Liver (tissue), 9 donors: ENCODE data around the gene ATG9B. TPM values are rescaled to one million over a fixed set of nuclear protein-coding genes. Genes with fewer than 3 reads are reported as not detected.

Experiments
- DNase-seq: peaks from one replicate; pipeline ENCODE4 v3.0.0-alpha.2; 2017; ENCODE audit warnings: low spot score
- H3K27ac ChIP-seq, 2 donors: one replicate each; pipeline ENCODE4 v1.7.0; 2013; ENCODE audit warnings: inconsistent platforms in 2 of 2, low read length in 2 of 2, control low read depth in 1 of 2, low read depth in 1 of 2, mild to moderate bottlenecking in 1 of 2
- H3K27me3 ChIP-seq, 4 donors: one replicate each; pipeline versions ENCODE4 v1.6.1 to v1.7.0; 2013; ENCODE audit warnings: low read length in 3 of 4, inconsistent platforms in 1 of 4, mild to moderate bottlenecking in 1 of 4, moderate library complexity in 1 of 4; ENCODE audit not compliant: control insufficient read depth in 4 of 4, insufficient read depth in 4 of 4
- H3K36me3 ChIP-seq, 4 donors: one replicate each; pipeline versions ENCODE4 v1.6.1 to v1.7.0; 2013; ENCODE audit warnings: low read length in 3 of 4, mild to moderate bottlenecking in 3 of 4, low read depth in 1 of 4, moderate library complexity in 1 of 4; ENCODE audit not compliant: control insufficient read depth in 4 of 4, insufficient read depth in 3 of 4
- H3K4me1 ChIP-seq, 4 donors: one replicate each; pipeline versions ENCODE4 v1.6.1 to v1.7.0; 2013; ENCODE audit warnings: low read length in 3 of 4, mild to moderate bottlenecking in 3 of 4, moderate library complexity in 1 of 4; ENCODE audit not compliant: control insufficient read depth in 4 of 4, insufficient read depth in 4 of 4
- H3K4me3 ChIP-seq, 3 donors: one replicate each; pipeline versions ENCODE4 v1.6.1 to v1.7.0; 2013; ENCODE audit warnings: low read length in 3 of 3, control low read depth in 1 of 3, low read depth in 1 of 3, mild to moderate bottlenecking in 1 of 3
- H3K9ac ChIP-seq, 2 donors: one replicate each; pipeline ENCODE4 v1.7.0; 2013; ENCODE audit warnings: low read length in 2 of 2, mild to moderate bottlenecking in 2 of 2, moderate library complexity in 2 of 2, control low read depth in 1 of 2, low read depth in 1 of 2
- H3K9me3 ChIP-seq, 4 donors: one replicate each; pipeline versions ENCODE4 v1.6.1 to v1.7.0; 2013; ENCODE audit warnings: low read length in 3 of 4; ENCODE audit not compliant: control insufficient read depth in 4 of 4
- ATF3 ChIP-seq: IDR thresholded peaks from 2 replicates; pipeline ENCODE4 v1.6.1; 2016; ENCODE audit warnings: antibody characterized with exemption
- CTCF ChIP-seq: fragments of 150-350 bp; IDR thresholded peaks from 2 replicates; pipeline ENCODE4 v1.5.1; 2017; ENCODE audit warnings: improper control_type of control experiment, low read depth, low read length; ENCODE audit not compliant: missing input control
- EGR1 ChIP-seq, 2 donors: IDR thresholded peaks; 2 replicates each; pipeline ENCODE4 v1.6.1; 2016 to 2018; ENCODE audit warnings: antibody characterized with exemption in 2 of 2, low read depth in 2 of 2
- FOXA1 ChIP-seq: IDR thresholded peaks from 2 replicates; pipeline ENCODE4 v1.6.1; 2016; ENCODE audit warnings: antibody characterized with exemption
- FOXA2 ChIP-seq: IDR thresholded peaks from 2 replicates; pipeline ENCODE4 v1.6.1; 2016; ENCODE audit warnings: antibody characterized with exemption
- GABPA ChIP-seq, 2 donors: IDR thresholded peaks in 1 of 2; conservative IDR thresholded peaks in 1 of 2; 2 replicates each; pipeline ENCODE4 v1.6.1; 2016; ENCODE audit warnings: antibody characterized with exemption in 2 of 2, mild to moderate bottlenecking in 1 of 2, moderate library complexity in 1 of 2
- HNF4A ChIP-seq, 2 donors: conservative IDR thresholded peaks; 2 replicates each; pipeline ENCODE4 v1.6.1; 2016; ENCODE audit warnings: antibody characterized with exemption in 2 of 2, mild to moderate bottlenecking in 2 of 2
- HNF4G ChIP-seq: IDR thresholded peaks from 2 replicates; pipeline ENCODE4 v1.6.1; 2016; ENCODE audit warnings: antibody characterized with exemption
- JUND ChIP-seq, 2 donors: IDR thresholded peaks; 2 replicates each; pipeline ENCODE4 v1.6.1; 2016; ENCODE audit warnings: antibody characterized with exemption in 2 of 2
- NR2F2 ChIP-seq: IDR thresholded peaks from 2 replicates; pipeline ENCODE4 v1.6.1; 2016; ENCODE audit warnings: antibody characterized with exemption
- RAD21 ChIP-seq, 2 donors: IDR thresholded peaks; 2 replicates each; pipeline ENCODE4 v1.6.1; 2016; ENCODE audit warnings: antibody characterized with exemption in 2 of 2, mild to moderate bottlenecking in 2 of 2
- REST ChIP-seq: IDR thresholded peaks from 2 replicates; pipeline ENCODE4 v1.6.1; 2016; ENCODE audit warnings: antibody characterized with exemption, mild to moderate bottlenecking
- RXRA ChIP-seq, 2 donors: IDR thresholded peaks; 2 replicates each; pipeline ENCODE4 v1.6.1; 2017 to 2018; ENCODE audit warnings: antibody characterized with exemption in 2 of 2, mild to moderate bottlenecking in 1 of 2
- SP1 ChIP-seq: IDR thresholded peaks from 2 replicates; pipeline ENCODE4 v1.6.1; 2018; ENCODE audit warnings: antibody characterized with exemption, mild to moderate bottlenecking
- TAF1 ChIP-seq: conservative IDR thresholded peaks from 2 replicates; pipeline ENCODE4 v1.6.1; 2016; ENCODE audit warnings: antibody characterized with exemption, mild to moderate bottlenecking
- YY1 ChIP-seq: IDR thresholded peaks from 2 replicates; pipeline ENCODE4 v1.6.1; 2016; ENCODE audit warnings: antibody characterized with exemption, mild to moderate bottlenecking
- ZBTB33 ChIP-seq: IDR thresholded peaks from 2 replicates; pipeline ENCODE4 v1.6.1; 2016; ENCODE audit warnings: antibody characterized with exemption
- WGBS: extraction: QIAGEN DNeasy Blood & Tissue Kit; methylation state at CpG from one replicate; pipeline ENCODE4 v1.1.7; 2013; 5-methylcytosine and 5-hydroxymethylcytosine counted together
- polyA plus RNA-seq, 2 donors: library from polyadenylated mRNA; stranded (reverse) in 1 of 2; unstranded in 1 of 2; fragments of 200-250 nt in 1 of 2; fragments of >200 nt in 1 of 2; fragmentation: Nextera tagmentation in 1 of 2; extraction: Ambion mirVana in 1 of 2; gene quantifications; one replicate each; pipeline versions ENCODE4 v1.2.1 to v1.2.3, GENCODE V29; 2013 to 2015
- total RNA-seq, 2 donors: library from RNA; depleted of rRNA; stranded (reverse); fragments of >200 nt; gene quantifications; one replicate each; pipeline ENCODE4 v1.2.3, GENCODE V29; 2014
- donor health status: healthy.
- donor health status: healthy.
- donor health status: healthy.
- donor health status: healthy.
- donor health status: healthy.

ATG9B gene
- total and polyA plus RNA-seq, 4 donors = 0.61 TPM; not detected in 3

GRCh38 chr7:151053751-151054150 is 29.5 kb upstream of the ATG9B start:
- H3K27ac ChIP-seq = no peak overlapping the region
- 88% methylated on average over 8 of the region's 8 CpGs for WGBS
- no peaks in the 10 kb centered on the region for H3K9me3 ChIP-seq
- H3K4me1 ChIP-seq = peaks cover 6 to 17% (median 14%) of the 10 kb centered on the region in 4 donors
- no peak for TF ChIP-seq SP1
- no peak for DNase-seq
- H3K4me3 ChIP-seq = no peak overlapping the region
- no peaks in the 10 kb centered on the region for H3K36me3 ChIP-seq
- H3K9ac ChIP-seq = no peak overlapping the region
- no peaks in the 10 kb centered on the region for H3K27me3 ChIP-seq

- Histone ChIP-seq H3K9ac (no peak overlapping the region), H3K4me1 (peaks cover 6 to 12% (median 9%) of the 10 kb centered on the region in 4 donors), H3K27ac (no peak overlapping the region)
These were observed 28.8 kb upstream of the ATG9B start for GRCh38 chr7:151053096-151053495.

More at GRCh38 chr7:151053096-151053495, 28.8 kb upstream of the ATG9B start:
- Histone ChIP-seq H3K36me3 (no peaks in the 10 kb centered on the region), H3K27me3 (no peaks in the 10 kb centered on the region), H3K9me3 (no peaks in the 10 kb centered on the region), H3K4me3 (no peak overlapping the region)
- no peak for DNase-seq
- TF ChIP-seq FOXA1 = no peak
- TF ChIP-seq SP1 = no peak
- TF ChIP-seq RXRA (IDR thresholded peaks at IDR 0.05) = no peak
- no peak for TF ChIP-seq JUND (IDR thresholded peaks at IDR 0.05)
- no peak for TF ChIP-seq ZBTB33
- no peak for TF ChIP-seq ATF3
- TF ChIP-seq HNF4A (conservative IDR thresholded peaks at IDR 0.05) = no peak
- TF ChIP-seq RAD21 (IDR thresholded peaks at IDR 0.05) = no peak
- TF ChIP-seq FOXA2 = no peak
- no peak for TF ChIP-seq YY1
- TF ChIP-seq GABPA (IDR thresholded peaks at IDR 0.05 in 1 of 2, conservative IDR thresholded peaks at IDR 0.05 in 1 of 2) = no peak
- TF ChIP-seq NR2F2 = no peak
- TF ChIP-seq TAF1 = no peak
- no peak for TF ChIP-seq CTCF
- no peak for TF ChIP-seq REST
- no peak for TF ChIP-seq EGR1 (IDR thresholded peaks at IDR 0.05; ENCODE audit: low read depth in 2 of 2)
- no peak for TF ChIP-seq HNF4G
- 81% methylated on average over 4 of the region's 4 CpGs for WGBS
